Epithelial cell of proximal tubule (primary cell): ENCODE data around the gene COL16A1. TPM values are rescaled to one million over a fixed set of nuclear protein-coding genes. Genes with fewer than 3 reads are reported as not detected.

Source experiments
- DNase-seq: peaks from one replicate; pipeline ENCODE4 v3.0.0-alpha.2; 2011; ENCODE audit warnings: low read depth
- H3K4me3 ChIP-seq: 2 replicates; pipeline ENCODE4 v1.5.1; 2011; ENCODE audit warnings: low read depth, mild to moderate bottlenecking, low read length
- CTCF ChIP-seq: conservative IDR thresholded peaks from 2 replicates; pipeline ENCODE4 v1.5.1; 2012; ENCODE audit warnings: low read depth, mild to moderate bottlenecking, low read length
- total RNA-seq: library from RNA; depleted of rRNA; stranded (reverse); fragments of >200 nt; gene quantifications from 2 replicates; pipeline ENCODE4 v1.2.3, GENCODE V29; 2015

COL16A1 gene
- total RNA-seq, 1 donor from 2014 or later: 5.3 TPM

- DNase-seq: no peak
These were observed 36.6 kb downstream of the COL16A1 start for GRCh38 chr1:31667065-31667785.

GRCh38 chr1:31666263-31666963 is 37.4 kb downstream of the COL16A1 start:
- H3K4me3 ChIP-seq: no peak overlapping the region
- no peak for TF ChIP-seq CTCF
- no peak for DNase-seq

More at GRCh38 chr1:31667065-31667785, 36.6 kb downstream of the COL16A1 start:
- no peak overlapping the region for H3K4me3 ChIP-seq
- no peak for TF ChIP-seq CTCF

GRCh38 chr1:31665234-31665878 is 38.5 kb downstream of the COL16A1 start:
- TF ChIP-seq CTCF: no peak
- DNase-seq: no peak
- H3K4me3 ChIP-seq: no peak overlapping the region

- H3K4me3 ChIP-seq: no peak overlapping the region
- TF ChIP-seq CTCF: no peak
- DNase-seq: no peak
These were observed 39.3 kb downstream of the COL16A1 start for GRCh38 chr1:31664528-31664927.

- peak; percentile 88 for TF ChIP-seq CTCF
- H3K4me3 ChIP-seq: no peak overlapping the region
- DNase-seq: no peak
These were observed 40.0 kb downstream of the COL16A1 start for GRCh38 chr1:31663622-31664452.

- no peak overlapping the region for H3K4me3 ChIP-seq
- DNase-seq: no peak
- no peak for TF ChIP-seq CTCF
These were observed 41.4 kb downstream of the COL16A1 start for GRCh38 chr1:31662463-31662862.
